GM23338 (cell line): Measurements from ENCODE around the gene SERPING1. TPM values are rescaled to one million over a fixed set of nuclear protein-coding genes. Genes with fewer than 3 reads are reported as not detected.

Source experiments
- ATAC-seq: fragments of 200-7000 bp; cut with Tn5 transposase; 3 replicates; pipeline ENCODE4 v1.9.1; 2020
- DNase-seq: peaks from one replicate; pipeline ENCODE4 v3.0.0-alpha.2; 2015; ENCODE audit warnings: low spot score
- H2AFZ ChIP-seq: fragments of 200-600 bp; sonication (generic); 2 replicates; pipeline ENCODE4 v1.8.0; 2016; ENCODE audit warnings: antibody characterized with exemption, mild to moderate bottlenecking, moderate library complexity
- H3F3A ChIP-seq: fragments of 200-600 bp; sonication (generic); replicated peaks from 2 replicates; pipeline ENCODE4 v1.8.0; 2017; ENCODE audit warnings: antibody characterized with exemption, mixed run types, low read depth
- H3K27ac ChIP-seq: fragments of 200-600 bp; sonication (generic); 2 replicates; pipeline ENCODE4 v1.6.1; 2016; ENCODE audit warnings: low read depth
- H3K27me3 ChIP-seq: fragments of 200-600 bp; sonication (generic); 2 replicates; pipeline ENCODE4 v1.8.0; 2016; ENCODE audit warnings: mild to moderate bottlenecking, mixed run types, moderate library complexity; ENCODE audit not compliant: insufficient read depth
- H3K36me3 ChIP-seq: fragments of 200-600 bp; sonication (generic); 2 replicates; pipeline ENCODE4 v1.8.0; 2016; ENCODE audit warnings: mild to moderate bottlenecking; ENCODE audit not compliant: insufficient read depth
- H3K4me1 ChIP-seq: fragments of 200-600 bp; sonication (generic); 2 replicates; pipeline ENCODE4 v1.8.0; 2016; ENCODE audit warnings: mild to moderate bottlenecking, moderate library complexity; ENCODE audit not compliant: insufficient read depth
- H3K4me2 ChIP-seq: fragments of 200-600 bp; sonication (generic); 2 replicates; pipeline ENCODE4 v1.7.1; 2017; ENCODE audit warnings: mixed run types
- H3K4me3 ChIP-seq: fragments of 200-600 bp; sonication (generic); 2 replicates; pipeline ENCODE4 v1.6.1; 2016; ENCODE audit warnings: mixed run types
- H3K79me2 ChIP-seq: fragments of 200-600 bp; sonication (generic); replicated peaks from 2 replicates; pipeline ENCODE4 v1.8.0; 2017; ENCODE audit warnings: mild to moderate bottlenecking; ENCODE audit not compliant: insufficient read depth
- H3K9me2 ChIP-seq: fragments of 200-600 bp; sonication (generic); 2 replicates; pipeline ENCODE4 v1.8.0; 2017; ENCODE audit not compliant: insufficient read depth
- H4K20me1 ChIP-seq: fragments of 200-600 bp; sonication (generic); replicated peaks from 2 replicates; pipeline ENCODE4 v1.8.0; 2017; ENCODE audit warnings: mild to moderate bottlenecking; ENCODE audit not compliant: insufficient read depth
- H3K27ac Mint-ChIP-seq: 2 replicates; pipeline ENCODE4 v1.8.0; 2020; ENCODE audit warnings: inconsistent platforms, mild to moderate bottlenecking, moderate library complexity, mixed read lengths
- H3K27me3 Mint-ChIP-seq: 3 replicates; pipeline ENCODE4 v1.8.0; 2022; ENCODE audit warnings: low read depth, mild to moderate bottlenecking, moderate library complexity, mixed read lengths, inconsistent platforms; ENCODE audit not compliant: insufficient read depth, poor library complexity
- H3K36me3 Mint-ChIP-seq: 3 replicates; pipeline ENCODE4 v1.8.0; 2021; ENCODE audit warnings: low read depth, mild to moderate bottlenecking, inconsistent platforms, moderate library complexity, mixed read lengths
- H3K4me1 Mint-ChIP-seq: 3 replicates; pipeline ENCODE4 v1.8.0; 2020; ENCODE audit warnings: mild to moderate bottlenecking, inconsistent platforms, mixed read lengths
- H3K4me3 Mint-ChIP-seq: 3 replicates; pipeline ENCODE4 v1.8.0; 2021; ENCODE audit warnings: moderate library complexity, mild to moderate bottlenecking, inconsistent platforms, mixed read lengths
- H3K9me3 Mint-ChIP-seq: 3 replicates; pipeline ENCODE4 v1.8.0; 2020; ENCODE audit warnings: moderate library complexity, mild to moderate bottlenecking, inconsistent platforms, mixed read lengths
- CREB1 ChIP-seq: fragments of 250-450 bp; sonication (Bioruptor Pico); IDR thresholded peaks from 2 replicates; pipeline ENCODE4 v1.5.0; 2020; ENCODE audit warnings: low read depth, mild to moderate bottlenecking, moderate library complexity
- EZH2 ChIP-seq: fragments of 200-600 bp; sonication (generic); IDR thresholded peaks from one replicate; pipeline ENCODE4 v1.8.0; 2017; ENCODE audit warnings: antibody characterized with exemption, mild to moderate bottlenecking, low read depth; ENCODE audit not compliant: unreplicated experiment
- EZH2phosphoT487 ChIP-seq: fragments of 200-600 bp; sonication (generic); IDR thresholded peaks from one replicate; pipeline ENCODE4 v1.8.1; 2018; ENCODE audit warnings: antibody characterized with exemption; ENCODE audit not compliant: unreplicated experiment
- JUNB ChIP-seq: IDR thresholded peaks from one replicate; pipeline ENCODE4 v1.6.1; 2016; ENCODE audit warnings: antibody characterized with exemption; ENCODE audit not compliant: unreplicated experiment
- NANOG ChIP-seq: IDR thresholded peaks from 2 replicates; pipeline ENCODE4 v1.6.1; 2016; ENCODE audit warnings: antibody characterized with exemption, borderline replicate concordance
- POLR2AphosphoS5 ChIP-seq: IDR thresholded peaks from 2 replicates; pipeline ENCODE4 v1.6.1; 2016; ENCODE audit warnings: antibody characterized with exemption, low read depth
- STAT1 ChIP-seq: IDR thresholded peaks from one replicate; pipeline ENCODE4 v1.6.1; 2016; ENCODE audit warnings: antibody characterized with exemption; ENCODE audit not compliant: unreplicated experiment
- ZNF114 ChIP-seq: fragments of 250-450 bp; sonication (Bioruptor Pico); IDR thresholded peaks from 2 replicates; pipeline ENCODE4 v1.5.0; 2020; ENCODE audit warnings: mild to moderate bottlenecking, moderate library complexity
- ZNF331 ChIP-seq: fragments of 250-450 bp; sonication (Bioruptor Pico); IDR thresholded peaks from 2 replicates; pipeline ENCODE4 v1.5.0; 2020; ENCODE audit warnings: low read depth, mild to moderate bottlenecking, moderate library complexity
- polyA plus RNA-seq: library from polyadenylated mRNA; unstranded; fragments of >200 nt; fragmentation: Nextera tagmentation; extraction: Ambion mirVana; gene quantifications from 2 replicates; pipeline ENCODE4 v1.2.1, GENCODE V29; 2016
- total RNA-seq: library from RNA; depleted of rRNA; stranded (reverse); fragments of >200 nt; shearing (Covaris generic); gene quantifications from 2 replicates; pipeline ENCODE4 v1.2.3, GENCODE V29; 2014
- TF ChIP-seq, protein P1 (sequence below): IDR thresholded peaks from 2 replicates; pipeline ENCODE4 v1.6.1; 2016; ENCODE audit warnings: antibody characterized with exemption
- TF ChIP-seq, protein P2 (sequence below): IDR thresholded peaks from one replicate; pipeline ENCODE4 v1.6.1; 2018; ENCODE audit warnings: antibody characterized with exemption; ENCODE audit not compliant: unreplicated experiment
- TF ChIP-seq, protein P3 (sequence below), 2 experiments: fragments of 200-600 bp in 1 of 2; sonication (generic) in 1 of 2; conservative IDR thresholded peaks; 2 replicates each; pipeline versions ENCODE4 v1.5.1 to v1.6.1; 2016 to 2017; ENCODE audit warnings: antibody characterized with exemption in 2 of 2, low read depth in 2 of 2, mild to moderate bottlenecking in 2 of 2, moderate library complexity in 1 of 2
- TF ChIP-seq, protein P4 (sequence below): fragments of 250-450 bp; sonication (Bioruptor Pico); IDR thresholded peaks from 2 replicates; pipeline ENCODE4 v1.5.0; 2020; ENCODE audit warnings: mild to moderate bottlenecking, moderate library complexity

The SERPING1 gene
- total and polyA plus RNA-seq, 2 experiments from 2014 or later: 42.3 to 54.7 TPM

DNA sequence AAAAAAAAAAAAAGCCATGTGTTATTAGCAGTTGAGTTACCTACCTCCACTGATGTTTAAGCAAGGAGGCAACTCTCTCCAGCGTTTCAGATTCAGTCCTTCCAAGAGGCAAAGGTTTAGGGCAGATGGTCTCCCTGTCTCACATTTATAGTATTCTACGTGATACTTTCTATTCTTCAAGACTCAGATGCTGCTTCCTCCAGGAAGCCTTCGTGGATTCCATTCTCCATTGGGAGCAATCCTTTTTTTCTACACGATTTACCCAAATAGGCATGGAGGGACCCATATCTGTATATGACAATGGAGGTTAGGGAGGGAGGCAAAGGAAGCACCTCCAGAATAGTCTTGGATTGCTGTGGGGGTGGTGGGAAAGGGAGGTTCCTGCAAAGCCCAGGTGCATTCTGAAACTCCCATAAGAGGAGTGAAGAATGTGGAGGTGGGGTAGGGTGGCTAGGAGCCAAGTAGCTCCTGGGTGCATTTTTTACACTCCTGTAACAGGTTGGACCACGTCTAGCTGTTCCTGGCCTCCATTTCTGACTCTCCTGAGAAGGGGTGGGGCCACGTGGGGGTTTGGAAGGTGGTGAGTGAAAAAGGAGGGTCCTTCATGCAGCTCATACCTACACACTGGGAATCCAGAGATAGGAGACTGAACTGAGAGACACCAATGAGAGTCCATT, 36.0 kb downstream of the SERPING1 start:
- H2AFZ ChIP-seq: no peak overlapping the region
- no peak overlapping the region for H3K4me3 Mint-ChIP-seq
- no peak for ATAC-seq

More for the DNA sequence above, 36.0 kb downstream of the SERPING1 start:
- H3K4me1 ChIP-seq: peaks cover 16% of the 10 kb centered on the region
- H3K4me3 ChIP-seq: no peak overlapping the region
- Mint-ChIP-seq H3K27ac (no peak overlapping the region), H3K9me3 (no peaks in the 10 kb centered on the region), H3K4me1 (peaks cover 19% of the 10 kb centered on the region), H3K36me3 (peaks cover 5% of the 10 kb centered on the region; the same call in 2 of the 3 replicates), H3K27me3 (peaks cover 12% of the 10 kb centered on the region)
- H3K4me2 ChIP-seq: no peak overlapping the region
- H3F3A ChIP-seq: peaks cover 16% of the 10 kb centered on the region
- H3K79me2 ChIP-seq: peaks cover 10% of the 10 kb centered on the region
- H3K27ac ChIP-seq: no peak overlapping the region
- no peaks in the 10 kb centered on the region for H4K20me1 ChIP-seq
- peaks cover 32% of the 10 kb centered on the region for H3K9me2 ChIP-seq
- TF ChIP-seq POLR2AphosphoS5 (no peak), NANOG (no peak), CREB1 (CRISPR knock-in tag) (no peak), ZNF114 (CRISPR knock-in tag) (no peak), EZH2 (no peak), EZH2phosphoT487 (no peak), ZNF331 (CRISPR knock-in tag) (no peak), JUNB (no peak), STAT1 (no peak)
- TF ChIP-seq, protein P1, sequence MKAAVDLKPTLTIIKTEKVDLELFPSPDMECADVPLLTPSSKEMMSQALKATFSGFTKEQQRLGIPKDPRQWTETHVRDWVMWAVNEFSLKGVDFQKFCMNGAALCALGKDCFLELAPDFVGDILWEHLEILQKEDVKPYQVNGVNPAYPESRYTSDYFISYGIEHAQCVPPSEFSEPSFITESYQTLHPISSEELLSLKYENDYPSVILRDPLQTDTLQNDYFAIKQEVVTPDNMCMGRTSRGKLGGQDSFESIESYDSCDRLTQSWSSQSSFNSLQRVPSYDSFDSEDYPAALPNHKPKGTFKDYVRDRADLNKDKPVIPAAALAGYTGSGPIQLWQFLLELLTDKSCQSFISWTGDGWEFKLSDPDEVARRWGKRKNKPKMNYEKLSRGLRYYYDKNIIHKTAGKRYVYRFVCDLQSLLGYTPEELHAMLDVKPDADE: no peak
- TF ChIP-seq, protein P2, sequence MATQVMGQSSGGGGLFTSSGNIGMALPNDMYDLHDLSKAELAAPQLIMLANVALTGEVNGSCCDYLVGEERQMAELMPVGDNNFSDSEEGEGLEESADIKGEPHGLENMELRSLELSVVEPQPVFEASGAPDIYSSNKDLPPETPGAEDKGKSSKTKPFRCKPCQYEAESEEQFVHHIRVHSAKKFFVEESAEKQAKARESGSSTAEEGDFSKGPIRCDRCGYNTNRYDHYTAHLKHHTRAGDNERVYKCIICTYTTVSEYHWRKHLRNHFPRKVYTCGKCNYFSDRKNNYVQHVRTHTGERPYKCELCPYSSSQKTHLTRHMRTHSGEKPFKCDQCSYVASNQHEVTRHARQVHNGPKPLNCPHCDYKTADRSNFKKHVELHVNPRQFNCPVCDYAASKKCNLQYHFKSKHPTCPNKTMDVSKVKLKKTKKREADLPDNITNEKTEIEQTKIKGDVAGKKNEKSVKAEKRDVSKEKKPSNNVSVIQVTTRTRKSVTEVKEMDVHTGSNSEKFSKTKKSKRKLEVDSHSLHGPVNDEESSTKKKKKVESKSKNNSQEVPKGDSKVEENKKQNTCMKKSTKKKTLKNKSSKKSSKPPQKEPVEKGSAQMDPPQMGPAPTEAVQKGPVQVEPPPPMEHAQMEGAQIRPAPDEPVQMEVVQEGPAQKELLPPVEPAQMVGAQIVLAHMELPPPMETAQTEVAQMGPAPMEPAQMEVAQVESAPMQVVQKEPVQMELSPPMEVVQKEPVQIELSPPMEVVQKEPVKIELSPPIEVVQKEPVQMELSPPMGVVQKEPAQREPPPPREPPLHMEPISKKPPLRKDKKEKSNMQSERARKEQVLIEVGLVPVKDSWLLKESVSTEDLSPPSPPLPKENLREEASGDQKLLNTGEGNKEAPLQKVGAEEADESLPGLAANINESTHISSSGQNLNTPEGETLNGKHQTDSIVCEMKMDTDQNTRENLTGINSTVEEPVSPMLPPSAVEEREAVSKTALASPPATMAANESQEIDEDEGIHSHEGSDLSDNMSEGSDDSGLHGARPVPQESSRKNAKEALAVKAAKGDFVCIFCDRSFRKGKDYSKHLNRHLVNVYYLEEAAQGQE: no peak
- TF ChIP-seq, protein P3, sequence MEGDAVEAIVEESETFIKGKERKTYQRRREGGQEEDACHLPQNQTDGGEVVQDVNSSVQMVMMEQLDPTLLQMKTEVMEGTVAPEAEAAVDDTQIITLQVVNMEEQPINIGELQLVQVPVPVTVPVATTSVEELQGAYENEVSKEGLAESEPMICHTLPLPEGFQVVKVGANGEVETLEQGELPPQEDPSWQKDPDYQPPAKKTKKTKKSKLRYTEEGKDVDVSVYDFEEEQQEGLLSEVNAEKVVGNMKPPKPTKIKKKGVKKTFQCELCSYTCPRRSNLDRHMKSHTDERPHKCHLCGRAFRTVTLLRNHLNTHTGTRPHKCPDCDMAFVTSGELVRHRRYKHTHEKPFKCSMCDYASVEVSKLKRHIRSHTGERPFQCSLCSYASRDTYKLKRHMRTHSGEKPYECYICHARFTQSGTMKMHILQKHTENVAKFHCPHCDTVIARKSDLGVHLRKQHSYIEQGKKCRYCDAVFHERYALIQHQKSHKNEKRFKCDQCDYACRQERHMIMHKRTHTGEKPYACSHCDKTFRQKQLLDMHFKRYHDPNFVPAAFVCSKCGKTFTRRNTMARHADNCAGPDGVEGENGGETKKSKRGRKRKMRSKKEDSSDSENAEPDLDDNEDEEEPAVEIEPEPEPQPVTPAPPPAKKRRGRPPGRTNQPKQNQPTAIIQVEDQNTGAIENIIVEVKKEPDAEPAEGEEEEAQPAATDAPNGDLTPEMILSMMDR (conservative IDR thresholded peaks at IDR 0.05; ENCODE audit: low read depth in 2 of 2): no peak
- TF ChIP-seq, protein P4, sequence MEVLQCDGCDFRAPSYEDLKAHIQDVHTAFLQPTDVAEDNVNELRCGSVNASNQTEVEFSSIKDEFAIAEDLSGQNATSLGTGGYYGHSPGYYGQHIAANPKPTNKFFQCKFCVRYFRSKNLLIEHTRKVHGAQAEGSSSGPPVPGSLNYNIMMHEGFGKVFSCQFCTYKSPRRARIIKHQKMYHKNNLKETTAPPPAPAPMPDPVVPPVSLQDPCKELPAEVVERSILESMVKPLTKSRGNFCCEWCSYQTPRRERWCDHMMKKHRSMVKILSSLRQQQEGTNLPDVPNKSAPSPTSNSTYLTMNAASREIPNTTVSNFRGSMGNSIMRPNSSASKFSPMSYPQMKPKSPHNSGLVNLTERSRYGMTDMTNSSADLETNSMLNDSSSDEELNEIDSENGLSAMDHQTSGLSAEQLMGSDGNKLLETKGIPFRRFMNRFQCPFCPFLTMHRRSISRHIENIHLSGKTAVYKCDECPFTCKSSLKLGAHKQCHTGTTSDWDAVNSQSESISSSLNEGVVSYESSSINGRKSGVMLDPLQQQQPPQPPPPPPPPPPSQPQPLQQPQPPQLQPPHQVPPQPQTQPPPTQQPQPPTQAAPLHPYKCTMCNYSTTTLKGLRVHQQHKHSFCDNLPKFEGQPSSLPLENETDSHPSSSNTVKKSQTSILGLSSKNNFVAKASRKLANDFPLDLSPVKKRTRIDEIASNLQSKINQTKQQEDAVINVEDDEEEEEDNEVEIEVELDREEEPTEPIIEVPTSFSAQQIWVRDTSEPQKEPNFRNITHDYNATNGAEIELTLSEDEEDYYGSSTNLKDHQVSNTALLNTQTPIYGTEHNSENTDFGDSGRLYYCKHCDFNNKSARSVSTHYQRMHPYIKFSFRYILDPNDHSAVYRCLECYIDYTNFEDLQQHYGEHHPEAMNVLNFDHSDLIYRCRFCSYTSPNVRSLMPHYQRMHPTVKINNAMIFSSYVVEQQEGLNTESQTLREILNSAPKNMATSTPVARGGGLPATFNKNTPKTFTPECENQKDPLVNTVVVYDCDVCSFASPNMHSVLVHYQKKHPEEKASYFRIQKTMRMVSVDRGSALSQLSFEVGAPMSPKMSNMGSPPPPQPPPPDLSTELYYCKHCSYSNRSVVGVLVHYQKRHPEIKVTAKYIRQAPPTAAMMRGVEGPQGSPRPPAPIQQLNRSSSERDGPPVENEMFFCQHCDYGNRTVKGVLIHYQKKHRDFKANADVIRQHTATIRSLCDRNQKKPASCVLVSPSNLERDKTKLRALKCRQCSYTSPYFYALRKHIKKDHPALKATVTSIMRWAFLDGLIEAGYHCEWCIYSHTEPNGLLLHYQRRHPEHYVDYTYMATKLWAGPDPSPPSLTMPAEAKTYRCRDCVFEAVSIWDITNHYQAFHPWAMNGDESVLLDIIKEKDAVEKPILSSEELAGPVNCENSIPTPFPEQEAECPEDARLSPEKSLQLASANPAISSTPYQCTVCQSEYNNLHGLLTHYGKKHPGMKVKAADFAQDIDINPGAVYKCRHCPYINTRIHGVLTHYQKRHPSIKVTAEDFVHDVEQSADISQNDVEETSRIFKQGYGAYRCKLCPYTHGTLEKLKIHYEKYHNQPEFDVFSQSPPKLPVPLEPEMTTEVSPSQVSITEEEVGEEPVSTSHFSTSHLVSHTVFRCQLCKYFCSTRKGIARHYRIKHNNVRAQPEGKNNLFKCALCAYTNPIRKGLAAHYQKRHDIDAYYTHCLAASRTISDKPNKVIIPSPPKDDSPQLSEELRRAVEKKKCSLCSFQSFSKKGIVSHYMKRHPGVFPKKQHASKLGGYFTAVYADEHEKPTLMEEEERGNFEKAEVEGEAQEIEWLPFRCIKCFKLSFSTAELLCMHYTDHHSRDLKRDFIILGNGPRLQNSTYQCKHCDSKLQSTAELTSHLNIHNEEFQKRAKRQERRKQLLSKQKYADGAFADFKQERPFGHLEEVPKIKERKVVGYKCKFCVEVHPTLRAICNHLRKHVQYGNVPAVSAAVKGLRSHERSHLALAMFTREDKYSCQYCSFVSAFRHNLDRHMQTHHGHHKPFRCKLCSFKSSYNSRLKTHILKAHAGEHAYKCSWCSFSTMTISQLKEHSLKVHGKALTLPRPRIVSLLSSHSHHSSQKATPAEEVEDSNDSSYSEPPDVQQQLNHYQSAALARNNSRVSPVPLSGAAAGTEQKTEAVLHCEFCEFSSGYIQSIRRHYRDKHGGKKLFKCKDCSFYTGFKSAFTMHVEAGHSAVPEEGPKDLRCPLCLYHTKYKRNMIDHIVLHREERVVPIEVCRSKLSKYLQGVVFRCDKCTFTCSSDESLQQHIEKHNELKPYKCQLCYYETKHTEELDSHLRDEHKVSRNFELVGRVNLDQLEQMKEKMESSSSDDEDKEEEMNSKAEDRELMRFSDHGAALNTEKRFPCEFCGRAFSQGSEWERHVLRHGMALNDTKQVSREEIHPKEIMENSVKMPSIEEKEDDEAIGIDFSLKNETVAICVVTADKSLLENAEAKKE: no peak
- no peaks in the 10 kb centered on the region for H3K36me3 ChIP-seq
- H3K27me3 ChIP-seq: no peaks in the 10 kb centered on the region
- no peak for DNase-seq
